ENCODE measurements around the gene MGP.

MGP gene

GRCh38 chr12:14842315-14842714 is 43.3 kb downstream of the MGP start:
- no peaks in the 10 kb centered on the region for H3K79me2 ChIP-seq (ENCODE audit: insufficient read depth, low read depth)
- no peak for TF ChIP-seq CTCF (conservative IDR thresholded peaks at IDR 0.05; ENCODE audit: low read depth, low read length)
- no peak overlapping the region for H2AFZ ChIP-seq (ENCODE audit: low read depth)
- H3K4me1 ChIP-seq (ENCODE audit: low read depth, poor library complexity, severe bottlenecking), result no peaks in the 10 kb centered on the region
- no peaks in the 10 kb centered on the region for H4K20me1 ChIP-seq (ENCODE audit: insufficient read depth)
- no peaks in the 10 kb centered on the region for H3K36me3 ChIP-seq (ENCODE audit: insufficient read depth)
- H3K4me3 ChIP-seq (IDR thresholded peaks at IDR 0.05; ENCODE audit: insufficient read depth, low read depth, low read length), result no peak overlapping the region
- no peak overlapping the region for H3K4me2 ChIP-seq
- H3K27ac ChIP-seq, result no peak overlapping the region
- no peaks in the 10 kb centered on the region for H3K27me3 ChIP-seq (ENCODE audit: insufficient read depth, low read depth)
- no peak overlapping the region for H3K9ac ChIP-seq

GRCh38 chr12:14841761-14842160 is 43.9 kb downstream of the MGP start:
- Histone ChIP-seq H3K4me2 (no peak overlapping the region), H3K79me2 (ENCODE audit: insufficient read depth, low read depth) (no peaks in the 10 kb centered on the region), H3K9ac (no peak overlapping the region), H3K36me3 (ENCODE audit: insufficient read depth) (no peaks in the 10 kb centered on the region), H2AFZ (ENCODE audit: low read depth) (no peak overlapping the region), H4K20me1 (ENCODE audit: insufficient read depth) (no peaks in the 10 kb centered on the region), H3K27ac (no peak overlapping the region), H3K4me1 (ENCODE audit: low read depth, poor library complexity, severe bottlenecking) (no peaks in the 10 kb centered on the region), H3K27me3 (ENCODE audit: insufficient read depth, low read depth) (no peaks in the 10 kb centered on the region), H3K4me3 (IDR thresholded peaks at IDR 0.05; ENCODE audit: insufficient read depth, low read depth, low read length) (no peak overlapping the region)
- TF ChIP-seq CTCF (conservative IDR thresholded peaks at IDR 0.05; ENCODE audit: low read depth, low read length), result no peak

- no peak overlapping the region for H3K4me3 ChIP-seq (IDR thresholded peaks at IDR 0.05; ENCODE audit: insufficient read depth, low read depth, low read length)
- no peaks in the 10 kb centered on the region for H3K36me3 ChIP-seq (ENCODE audit: insufficient read depth)
- no peak overlapping the region for H3K4me2 ChIP-seq
- no peak for TF ChIP-seq CTCF (conservative IDR thresholded peaks at IDR 0.05; ENCODE audit: low read depth, low read length)
- no peaks in the 10 kb centered on the region for H3K4me1 ChIP-seq (ENCODE audit: low read depth, poor library complexity, severe bottlenecking)
- H3K79me2 ChIP-seq (ENCODE audit: insufficient read depth, low read depth), result no peaks in the 10 kb centered on the region
- H3K27me3 ChIP-seq (ENCODE audit: insufficient read depth, low read depth), result no peaks in the 10 kb centered on the region
- H2AFZ ChIP-seq (ENCODE audit: low read depth), result no peak overlapping the region
- no peaks in the 10 kb centered on the region for H4K20me1 ChIP-seq (ENCODE audit: insufficient read depth)
- no peak overlapping the region for H3K27ac ChIP-seq
- no peak overlapping the region for H3K9ac ChIP-seq
Observed at GRCh38 chr12:14840616-14841015, 45.0 kb downstream of the MGP start.

GRCh38 chr12:14839262-14839661 is 46.4 kb downstream of the MGP start:
- no peak overlapping the region for H3K9ac ChIP-seq
- no peak overlapping the region for H3K27ac ChIP-seq
- no peaks in the 10 kb centered on the region for H3K4me1 ChIP-seq (ENCODE audit: low read depth, poor library complexity, severe bottlenecking)
- H3K4me2 ChIP-seq, result no peak overlapping the region
- H3K4me3 ChIP-seq (IDR thresholded peaks at IDR 0.05; ENCODE audit: insufficient read depth, low read depth, low read length), result no peak overlapping the region
- H2AFZ ChIP-seq (ENCODE audit: low read depth), result no peak overlapping the region
- no peaks in the 10 kb centered on the region for H3K36me3 ChIP-seq (ENCODE audit: insufficient read depth)
- H3K79me2 ChIP-seq (ENCODE audit: insufficient read depth, low read depth), result no peaks in the 10 kb centered on the region
- no peaks in the 10 kb centered on the region for H4K20me1 ChIP-seq (ENCODE audit: insufficient read depth)
- no peaks in the 10 kb centered on the region for H3K27me3 ChIP-seq (ENCODE audit: insufficient read depth, low read depth)
- TF ChIP-seq CTCF (conservative IDR thresholded peaks at IDR 0.05; ENCODE audit: low read depth, low read length), result no peak
